HG02678 (cell line): Measurements from ENCODE around the gene VWF.
"Not testable (repeated sequence)": the region's sequence is repeated elsewhere in the genome, so short reads cannot be mapped to it uniquely, and the experiment has no call there.

Source experiments
- ATAC-seq: cut with Tn5 transposase; IDR thresholded peaks from one replicate; pipeline ENCODE4 v1.9.1; 2021; ENCODE audit warnings: mild to moderate bottlenecking, moderate library complexity; ENCODE audit not compliant: unreplicated experiment

Gene VWF

GRCh38 chr12:6146509-6146908, 22.0 kb upstream of the VWF start:
- ATAC-seq = no peak

GRCh38 chr12:6145564-6145963, 21.1 kb upstream of the VWF start:
- ATAC-seq = no peak

GRCh38 chr12:6143303-6143675, 18.8 kb upstream of the VWF start:
- no peak for ATAC-seq

- not testable (repeated sequence) for ATAC-seq
Observed at GRCh38 chr12:6142368-6143302, 18.2 kb upstream of the VWF start.

GRCh38 chr12:6141731-6142367, 17.4 kb upstream of the VWF start:
- not testable (repeated sequence) for ATAC-seq

GRCh38 chr12:6140651-6141447, 16.4 kb upstream of the VWF start:
- no peak for ATAC-seq

GRCh38 chr12:6135071-6135470, 10.6 kb upstream of the VWF start:
- ATAC-seq = no peak

GRCh38 chr12:6133642-6134041, 9.2 kb upstream of the VWF start:
- no peak for ATAC-seq

- ATAC-seq = no peak
Observed at GRCh38 chr12:6132496-6132895, 8.0 kb upstream of the VWF start.

GRCh38 chr12:6125310-6125608, 789 bp upstream of the VWF start:
- ATAC-seq = no peak

GRCh38 chr12:6123258-6123657, 1.2 kb downstream of the VWF start:
- no peak for ATAC-seq

- ATAC-seq = no peak
Observed at GRCh38 chr12:6122201-6122600, 2.3 kb downstream of the VWF start.

GRCh38 chr12:6120796-6121473, 3.5 kb downstream of the VWF start:
- ATAC-seq = no peak

- ATAC-seq = no peak
Observed at GRCh38 chr12:6118891-6119568, 5.4 kb downstream of the VWF start.

- no peak for ATAC-seq
Observed at GRCh38 chr12:6116471-6117021, 7.9 kb downstream of the VWF start.

- ATAC-seq = no peak
Observed at GRCh38 chr12:6115389-6115788, 9.1 kb downstream of the VWF start.

GRCh38 chr12:6114476-6114870, 10.0 kb downstream of the VWF start:
- no peak for ATAC-seq

- no peak for ATAC-seq
Observed at GRCh38 chr12:6113691-6114475, 10.6 kb downstream of the VWF start.

- ATAC-seq = no peak
Observed at GRCh38 chr12:6112004-6112403, 12.5 kb downstream of the VWF start.

- no peak for ATAC-seq
Observed at GRCh38 chr12:6110006-6110405, 14.5 kb downstream of the VWF start.
